ENCODE results near the gene SMAD4. TPM values are rescaled to one million over a fixed set of nuclear protein-coding genes. Genes with fewer than 3 reads are reported as not detected.

Gene SMAD4
- polyA plus RNA-seq, 3 donors, result 21.0 to 34.0 (median 29.1) TPM

DNA sequence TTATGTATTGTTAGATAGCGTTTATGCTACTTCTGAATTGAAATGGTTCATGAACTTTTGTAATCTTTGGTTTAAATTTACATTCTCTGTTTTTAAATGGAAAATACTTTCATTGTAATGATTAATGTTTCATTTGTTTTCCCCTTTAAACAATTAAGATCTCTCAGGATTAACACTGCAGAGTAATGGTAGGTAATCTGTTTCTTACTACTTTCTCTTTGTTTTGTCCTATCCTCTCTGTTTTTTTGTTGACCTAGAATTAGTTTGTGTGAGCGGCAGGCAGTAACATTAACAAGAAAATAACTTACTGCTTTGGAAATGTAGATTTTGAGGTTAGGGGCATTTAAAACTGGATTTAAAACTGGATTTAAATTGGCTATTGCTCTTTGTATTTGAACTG, 19.1 kb downstream of the SMAD4 start:
- Histone ChIP-seq H2AFZ (ENCODE audit: insufficient read depth, low read depth, low read length, poor library complexity, severe bottlenecking) (no peak overlapping the region), H3K9ac (ENCODE audit: insufficient read depth, low read length, poor library complexity, severe bottlenecking) (no peak overlapping the region), H3K79me2 (ENCODE audit: insufficient read depth, low read length) (peaks cover 58% of the 10 kb centered on the region), H3K27me3 (ENCODE audit: control insufficient read depth in 2 of 2, insufficient read depth in 2 of 2, low read length in 2 of 2) (no peaks in the 10 kb centered on the region), H3K4me3 (replicated peaks in 1 of 3; ENCODE audit: low read depth in 2 of 3, low read length in 3 of 3) (no peak overlapping the region), H3K36me3 (replicated peaks in 1 of 2; ENCODE audit: control insufficient read depth in 1 of 2, insufficient read depth in 2 of 2, low read length in 2 of 2) (peaks cover 31 to 61% of the 10 kb centered on the region in 2 donors), H3K9me3 (replicated peaks in 1 of 2; ENCODE audit: control insufficient read depth in 1 of 2, insufficient read depth in 1 of 2, low read length in 2 of 2) (no peaks in the 10 kb centered on the region), H3K4me2 (replicated peaks; ENCODE audit: extremely low read depth, low read length, poor library complexity, severe bottlenecking) (no peak overlapping the region), H3K27ac (ENCODE audit: low read depth in 1 of 2, low read length in 2 of 2) (no peak overlapping the region), H4K20me1 (ENCODE audit: insufficient read depth, low read length) (peaks cover 71% of the 10 kb centered on the region), H3K4me1 (ENCODE audit: control insufficient read depth in 1 of 2, insufficient read depth in 2 of 2, low read length in 2 of 2) (no peaks in the 10 kb centered on the region)
- H3K27me3 Mint-ChIP-seq (ENCODE audit: low read depth in 3 of 3), result no peaks in the 10 kb centered on the region
- peaks cover 14% of the 10 kb centered on the region for H3K4me1 Mint-ChIP-seq
- intact Hi-C loops (cut with micrococcal nuclease), result no loop called here
- peak overlapping the region in 2 of 7 donors; percentile 16 to 47 for H3K27ac Mint-ChIP-seq
- TF ChIP-seq, protein P1, sequence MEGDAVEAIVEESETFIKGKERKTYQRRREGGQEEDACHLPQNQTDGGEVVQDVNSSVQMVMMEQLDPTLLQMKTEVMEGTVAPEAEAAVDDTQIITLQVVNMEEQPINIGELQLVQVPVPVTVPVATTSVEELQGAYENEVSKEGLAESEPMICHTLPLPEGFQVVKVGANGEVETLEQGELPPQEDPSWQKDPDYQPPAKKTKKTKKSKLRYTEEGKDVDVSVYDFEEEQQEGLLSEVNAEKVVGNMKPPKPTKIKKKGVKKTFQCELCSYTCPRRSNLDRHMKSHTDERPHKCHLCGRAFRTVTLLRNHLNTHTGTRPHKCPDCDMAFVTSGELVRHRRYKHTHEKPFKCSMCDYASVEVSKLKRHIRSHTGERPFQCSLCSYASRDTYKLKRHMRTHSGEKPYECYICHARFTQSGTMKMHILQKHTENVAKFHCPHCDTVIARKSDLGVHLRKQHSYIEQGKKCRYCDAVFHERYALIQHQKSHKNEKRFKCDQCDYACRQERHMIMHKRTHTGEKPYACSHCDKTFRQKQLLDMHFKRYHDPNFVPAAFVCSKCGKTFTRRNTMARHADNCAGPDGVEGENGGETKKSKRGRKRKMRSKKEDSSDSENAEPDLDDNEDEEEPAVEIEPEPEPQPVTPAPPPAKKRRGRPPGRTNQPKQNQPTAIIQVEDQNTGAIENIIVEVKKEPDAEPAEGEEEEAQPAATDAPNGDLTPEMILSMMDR (IDR thresholded peaks at IDR 0.05), result no peak
- WGBS (ENCODE audit: insufficient coverage), result no CpG with 5 or more reads among the region's 2 CpGs
- no peak for DNase-seq
- H3K36me3 Mint-ChIP-seq, result peaks cover 32 to 45% of the 10 kb centered on the region in 2 donors
- no peak overlapping the region for H3K4me3 Mint-ChIP-seq
- no peaks in the 10 kb centered on the region for H3K9me3 Mint-ChIP-seq

DNA sequence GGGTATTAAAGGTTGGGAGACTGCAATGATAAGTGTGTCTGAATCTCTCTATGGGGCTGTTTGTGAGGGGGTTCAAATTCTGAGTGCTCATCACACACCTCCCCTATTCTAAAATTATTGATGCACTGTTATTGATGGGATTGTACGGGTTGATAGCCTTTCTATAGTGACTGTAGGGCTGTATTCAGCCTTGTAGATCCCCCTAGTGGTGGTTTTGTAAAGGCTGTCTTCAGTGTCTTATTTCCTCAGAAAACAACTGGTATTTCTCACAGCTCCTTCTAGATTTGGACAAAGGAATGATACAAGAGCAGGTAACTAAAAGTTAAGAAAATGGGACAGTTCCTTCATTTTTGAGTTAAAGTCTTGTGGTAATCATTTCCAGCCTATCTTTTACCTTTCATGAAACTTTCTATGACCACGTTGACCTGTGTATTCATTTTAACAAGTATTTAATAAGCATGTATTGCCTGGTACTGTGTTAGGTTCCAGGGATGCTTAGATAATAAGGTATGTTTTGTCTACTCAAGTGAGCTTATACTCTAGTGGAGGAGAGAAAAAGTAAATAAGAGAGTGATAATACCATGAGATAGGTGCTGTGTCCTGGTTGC, 21.2 kb downstream of the SMAD4 start:
- TF ChIP-seq, protein P1 (IDR thresholded peaks at IDR 0.05), result peak; percentile 88
- Histone ChIP-seq H3K4me2 (replicated peaks; ENCODE audit: extremely low read depth, low read length, poor library complexity, severe bottlenecking) (no peak overlapping the region), H3K27ac (ENCODE audit: low read depth in 1 of 2, low read length in 2 of 2) (peak overlapping the region in 1 of 2 donors; percentile 35), H3K36me3 (replicated peaks in 1 of 2; ENCODE audit: control insufficient read depth in 1 of 2, insufficient read depth in 2 of 2, low read length in 2 of 2) (peaks cover 43 to 81% of the 10 kb centered on the region in 2 donors), H3K79me2 (ENCODE audit: insufficient read depth, low read length) (peaks cover 41% of the 10 kb centered on the region), H3K4me3 (replicated peaks in 1 of 3; ENCODE audit: low read depth in 2 of 3, low read length in 3 of 3) (no peak overlapping the region), H3K4me1 (ENCODE audit: control insufficient read depth in 1 of 2, insufficient read depth in 2 of 2, low read length in 2 of 2) (no peaks in the 10 kb centered on the region), H3K9me3 (replicated peaks in 1 of 2; ENCODE audit: control insufficient read depth in 1 of 2, insufficient read depth in 1 of 2, low read length in 2 of 2) (no peaks in the 10 kb centered on the region), H4K20me1 (ENCODE audit: insufficient read depth, low read length) (peaks cover 62% of the 10 kb centered on the region), H2AFZ (ENCODE audit: insufficient read depth, low read depth, low read length, poor library complexity, severe bottlenecking) (no peak overlapping the region), H3K9ac (ENCODE audit: insufficient read depth, low read length, poor library complexity, severe bottlenecking) (no peak overlapping the region), H3K27me3 (ENCODE audit: control insufficient read depth in 2 of 2, insufficient read depth in 2 of 2, low read length in 2 of 2) (no peaks in the 10 kb centered on the region)
- Mint-ChIP-seq H3K27me3 (ENCODE audit: low read depth in 3 of 3) (no peaks in the 10 kb centered on the region), H3K27ac (peak overlapping the region in 4 of 7 donors; percentile 10 to 79 (median 40)), H3K4me3 (no peak overlapping the region), H3K9me3 (no peaks in the 10 kb centered on the region), H3K36me3 (peaks cover 42 to 57% of the 10 kb centered on the region in 2 donors), H3K4me1 (peaks cover 8% of the 10 kb centered on the region)
- WGBS (ENCODE audit: insufficient coverage), result no CpG with 5 or more reads among the region's 2 CpGs
- intact Hi-C loops (cut with micrococcal nuclease), result loop anchor here (2.0 to 5.0 kb wide), 2 partner anchors 229 to 232 kb away; partner anchors contain the start of gene MRO (in 1 of the 2)
- peak; percentile 27 to 57 (median 50) for DNase-seq
